DOHH2 (cell line): Measurements from ENCODE around the gene EPHA5.

Experiments
- H3F3A ChIP-seq: fragments of 200-600 bp; sonication (generic), shearing (Covaris generic); 2 replicates; pipeline ENCODE4 v1.6.0; 2016; ENCODE audit warnings: antibody characterized with exemption, mild to moderate bottlenecking; ENCODE audit not compliant: control insufficient read depth, insufficient read depth
- H3K27ac ChIP-seq: fragments of 200-600 bp; sonication (generic); 2 replicates; pipeline ENCODE4 v1.5.1; 2014; ENCODE audit warnings: low read depth, mild to moderate bottlenecking, low read length, moderate library complexity
- H3K27me3 ChIP-seq: fragments of 200-600 bp; sonication (generic); 2 replicates; pipeline ENCODE4 v1.6.1; 2014; ENCODE audit warnings: mild to moderate bottlenecking, low read length, mixed read lengths; ENCODE audit not compliant: control insufficient read depth
- H3K36me3 ChIP-seq: fragments of 200-600 bp; sonication (generic); 2 replicates; pipeline ENCODE4 v1.6.1; 2014; ENCODE audit warnings: mild to moderate bottlenecking, low read length, moderate library complexity, mixed read lengths; ENCODE audit not compliant: control insufficient read depth
- H3K4me1 ChIP-seq: fragments of 200-600 bp; sonication (generic); 2 replicates; pipeline ENCODE4 v1.6.1; 2014; ENCODE audit warnings: mild to moderate bottlenecking, low read length, mixed read lengths; ENCODE audit not compliant: control insufficient read depth
- H3K4me2 ChIP-seq: fragments of 200-600 bp; sonication (generic); 2 replicates; pipeline ENCODE4 v1.6.0; 2014; ENCODE audit warnings: mild to moderate bottlenecking, low read length, moderate library complexity
- H3K4me3 ChIP-seq: fragments of 200-600 bp; sonication (generic); 2 replicates; pipeline ENCODE4 v1.5.1; 2014; ENCODE audit warnings: mild to moderate bottlenecking, low read length, mixed read lengths
- H3K79me2 ChIP-seq: fragments of 200-600 bp; sonication (generic); 2 replicates; pipeline ENCODE4 v1.6.1; 2014; ENCODE audit warnings: mild to moderate bottlenecking, low read length, mixed read lengths; ENCODE audit not compliant: control insufficient read depth
- H3K9me2 ChIP-seq: fragments of 200-600 bp; sonication (generic); replicated peaks from 2 replicates; pipeline ENCODE4 v1.6.1; 2014; ENCODE audit warnings: mild to moderate bottlenecking, low read length, mixed read lengths; ENCODE audit not compliant: control insufficient read depth
- H3K9me3 ChIP-seq: fragments of 200-600 bp; sonication (generic); 2 replicates; pipeline ENCODE4 v1.6.1; 2014; ENCODE audit warnings: antibody characterized with exemption, low read length, mixed read lengths; ENCODE audit not compliant: control insufficient read depth, insufficient read depth
- H4K20me1 ChIP-seq: fragments of 200-600 bp; sonication (generic); 2 replicates; pipeline ENCODE4 v1.6.0; 2014; ENCODE audit warnings: low read depth, mild to moderate bottlenecking, antibody characterized with exemption, low read length, moderate library complexity; ENCODE audit not compliant: control insufficient read depth, insufficient read depth
- CTCF ChIP-seq: fragments of 200-600 bp; sonication (generic); IDR thresholded peaks from one replicate; pipeline ENCODE4 v1.5.1; 2014; ENCODE audit warnings: antibody characterized with exemption, mild to moderate bottlenecking, low read depth, low read length; ENCODE audit not compliant: poor library complexity, severe bottlenecking
- EZH2phosphoT487 ChIP-seq: fragments of 200-600 bp; sonication (generic); IDR thresholded peaks from 2 replicates; pipeline ENCODE4 v1.6.1; 2017; ENCODE audit warnings: borderline replicate concordance, mild to moderate bottlenecking, antibody characterized with exemption, low read length, moderate library complexity, mixed read lengths

Gene EPHA5

GRCh38 chr4:65670331-65671031, at the start of gene EPHA5:
EPHA5 (minus strand) TSS chr4:65670489; CDS start chr4:65669742, 747 bp downstream.
- no peaks in the 10 kb centered on the region for H3K27me3 ChIP-seq
- H3K9me3 ChIP-seq, result no peaks in the 10 kb centered on the region; the same call in 1 of the 2 replicates
- no peak within 1 kb of the TSS for H3K27ac ChIP-seq
- H3F3A ChIP-seq, result no peaks in the 10 kb centered on the region
- no peaks in the 10 kb centered on the region for H4K20me1 ChIP-seq
- H3K9me2 ChIP-seq, result no peaks in the 10 kb centered on the region
- no peak within 1 kb of the TSS for H3K4me3 ChIP-seq
- H3K4me2 ChIP-seq, result no peak within 1 kb of the TSS
- TF ChIP-seq EZH2phosphoT487 (no peak), CTCF (no peak)
- no peaks in the 10 kb centered on the region for H3K79me2 ChIP-seq
- no peaks in the 10 kb centered on the region for H3K4me1 ChIP-seq
- no peaks in the 10 kb centered on the region for H3K36me3 ChIP-seq

- no peaks in the 10 kb centered on the region for H3K9me3 ChIP-seq
- TF ChIP-seq CTCF, result no peak
- no peak for TF ChIP-seq EZH2phosphoT487
- no peak overlapping the region for H3K27ac ChIP-seq
- H3K79me2 ChIP-seq, result no peaks in the 10 kb centered on the region
- no peaks in the 10 kb centered on the region for H3K9me2 ChIP-seq
- no peaks in the 10 kb centered on the region for H3K4me1 ChIP-seq
- no peaks in the 10 kb centered on the region for H4K20me1 ChIP-seq
- no peaks in the 10 kb centered on the region for H3F3A ChIP-seq
- no peaks in the 10 kb centered on the region for H3K27me3 ChIP-seq
- H3K4me2 ChIP-seq, result no peak overlapping the region
- H3K4me3 ChIP-seq, result no peak overlapping the region
- no peaks in the 10 kb centered on the region for H3K36me3 ChIP-seq
These were observed 49.3 kb upstream of the EPHA5 start for GRCh38 chr4:65719635-65720034.

- Histone ChIP-seq H3K27ac (no peak overlapping the region), H3K4me3 (no peak overlapping the region), H3K4me2 (no peak overlapping the region), H3F3A (no peaks in the 10 kb centered on the region), H3K9me3 (no peaks in the 10 kb centered on the region), H4K20me1 (no peaks in the 10 kb centered on the region), H3K79me2 (no peaks in the 10 kb centered on the region), H3K9me2 (no peaks in the 10 kb centered on the region), H3K4me1 (no peaks in the 10 kb centered on the region), H3K36me3 (no peaks in the 10 kb centered on the region), H3K27me3 (no peaks in the 10 kb centered on the region)
- TF ChIP-seq EZH2phosphoT487, result no peak
- no peak for TF ChIP-seq CTCF
These were observed 28.3 kb upstream of the EPHA5 start for GRCh38 chr4:65698631-65699030.
